IMR-90 (cell line): Measurements from ENCODE around the gene ZNRF3. TPM values are rescaled to one million over a fixed set of nuclear protein-coding genes. Genes with fewer than 3 reads are reported as not detected.

Experiments used
- ATAC-seq: fragments of 200-7000 bp; cut with Tn5 transposase; 2 replicates; pipeline ENCODE4 v1.9.1; 2020; ENCODE audit warnings: low read depth, mild to moderate bottlenecking, moderate library complexity
- BruUV-seq: library from RNA; stranded (reverse); fragments of 400-500 nt; replicated peaks from 2 replicates; lab custom pipeline; 2021; lab: Mats Ljungman, UMichigan
- CTCF ChIA-PET: fragments of 300-600 bp; formaldehyde crosslinking; extraction: SDS; loops from one replicate; lab custom pipeline; 2021; ENCODE audit warnings: antibody characterized with exemption; lab: Yijun Ruan, JAX
- POLR2A ChIA-PET: fragments of 300-600 bp; sonication (Branson Sonifier 250); formaldehyde crosslinking; loops from one replicate; lab custom pipeline; 2022; ENCODE audit warnings: antibody characterized with exemption; ENCODE audit not compliant: unreplicated experiment; lab: Charles Lee
- DNase-seq: peaks from one replicate; pipeline ENCODE4 v3.0.0; 2013
- H2AFZ ChIP-seq: replicated peaks from 2 replicates; pipeline ENCODE3; 2013; ENCODE audit warnings: low read length, mild to moderate bottlenecking; ENCODE audit not compliant: poor library complexity
- H2AK5ac ChIP-seq: 2 replicates; pipeline ENCODE4 v1.6.1; 2013; ENCODE audit warnings: low read depth, low read length, inconsistent platforms
- H2AK9ac ChIP-seq: replicated peaks from 2 replicates; pipeline ENCODE3; 2013; ENCODE audit warnings: mild to moderate bottlenecking, low read depth, low read length, moderate library complexity; ENCODE audit not compliant: poor library complexity
- H2BK120ac ChIP-seq: 2 replicates; pipeline ENCODE4 v1.6.1; 2013; ENCODE audit warnings: low read depth, low read length, inconsistent platforms
- H2BK15ac ChIP-seq: 3 replicates; pipeline ENCODE4 v1.6.1; 2013; ENCODE audit warnings: low read depth, low read length, inconsistent platforms
- H2BK20ac ChIP-seq: 2 replicates; pipeline ENCODE4 v1.6.1; 2013; ENCODE audit warnings: low read depth, mild to moderate bottlenecking, inconsistent platforms, low read length, moderate library complexity
- H2BK5ac ChIP-seq: 2 replicates; pipeline ENCODE4 v1.6.1; 2013; ENCODE audit warnings: mild to moderate bottlenecking, low read depth, low read length, inconsistent platforms; ENCODE audit not compliant: poor library complexity, severe bottlenecking
- H3K14ac ChIP-seq: replicated peaks from 2 replicates; pipeline ENCODE4 v1.6.1; 2013; ENCODE audit warnings: low read depth, low read length, inconsistent platforms
- H3K18ac ChIP-seq: 2 replicates; pipeline ENCODE4 v1.6.1; 2013; ENCODE audit warnings: low read depth, low read length, control low read depth
- H3K23ac ChIP-seq: 2 replicates; pipeline ENCODE4 v1.6.1; 2013; ENCODE audit warnings: low read depth, low read length, inconsistent platforms
- H3K27ac ChIP-seq: 2 replicates; pipeline ENCODE4 v1.5.1; 2013; ENCODE audit warnings: mild to moderate bottlenecking, control low read depth, low read length; ENCODE audit not compliant: insufficient read depth
- H3K27me3 ChIP-seq: 2 replicates; pipeline ENCODE4 v1.6.1; 2013; ENCODE audit warnings: low read length; ENCODE audit not compliant: control insufficient read depth, insufficient read depth
- H3K36me3 ChIP-seq: 2 replicates; pipeline ENCODE4 v1.6.1; 2013; ENCODE audit warnings: low read length, mixed read lengths; ENCODE audit not compliant: control insufficient read depth, insufficient read depth
- H3K4ac ChIP-seq: 2 replicates; pipeline ENCODE4 v1.6.1; 2013; ENCODE audit warnings: low read depth, low read length, inconsistent platforms
- H3K4me1 ChIP-seq: 2 replicates; pipeline ENCODE4 v1.6.1; 2013; ENCODE audit warnings: low read length, mixed read lengths; ENCODE audit not compliant: control insufficient read depth, insufficient read depth
- H3K4me2 ChIP-seq: 2 replicates; pipeline ENCODE4 v1.6.1; 2013; ENCODE audit warnings: low read depth, mild to moderate bottlenecking, control low read depth, low read length, moderate library complexity
- H3K4me3 ChIP-seq: 2 replicates; pipeline ENCODE4 v1.5.1; 2013; ENCODE audit warnings: low read depth, mild to moderate bottlenecking, control low read depth, low read length, moderate library complexity; ENCODE audit not compliant: insufficient read depth
- H3K56ac ChIP-seq: 2 replicates; pipeline ENCODE4 v1.6.1; 2013; ENCODE audit warnings: low read length, inconsistent platforms; ENCODE audit not compliant: insufficient read depth; ENCODE audit errors: extremely low read depth
- H3K79me1 ChIP-seq, 2 experiments: 2 replicates each; pipeline ENCODE4 v1.6.1; 2013; ENCODE audit warnings: low read length in 2 of 2, inconsistent platforms in 1 of 2, low read depth in 1 of 2
- H3K9ac ChIP-seq: 2 replicates; pipeline ENCODE4 v1.6.1; 2013; ENCODE audit warnings: low read depth, low read length, control low read depth
- H3K9me1 ChIP-seq: 2 replicates; pipeline ENCODE4 v1.6.1; 2013; ENCODE audit warnings: low read length, inconsistent platforms; ENCODE audit not compliant: insufficient read depth
- H3K9me3 ChIP-seq: 2 replicates; pipeline ENCODE4 v1.6.1; 2013; ENCODE audit warnings: low read length; ENCODE audit not compliant: control insufficient read depth, insufficient read depth
- H4K20me1 ChIP-seq: 2 replicates; pipeline ENCODE4 v1.6.1; 2013; ENCODE audit warnings: low read length, inconsistent platforms; ENCODE audit not compliant: insufficient read depth
- H4K5ac ChIP-seq: 2 replicates; pipeline ENCODE4 v1.6.1; 2013; ENCODE audit warnings: mild to moderate bottlenecking, low read depth, low read length, control low read depth
- H4K8ac ChIP-seq, 2 experiments: 2 replicates each; pipeline ENCODE4 v1.6.1; 2013; ENCODE audit warnings: low read depth in 2 of 2, low read length in 2 of 2, control low read depth in 1 of 2, inconsistent platforms in 1 of 2
- H4K91ac ChIP-seq: 2 replicates; pipeline ENCODE4 v1.6.1; 2013; ENCODE audit warnings: low read depth, low read length, inconsistent platforms; ENCODE audit not compliant: insufficient read depth
- CEBPB ChIP-seq: IDR thresholded peaks from 2 replicates; pipeline ENCODE4 v1.6.1; 2012; ENCODE audit warnings: low read depth, low read length, improper control_type of control experiment
- CTCF ChIP-seq: conservative IDR thresholded peaks from 2 replicates; pipeline ENCODE4 v1.5.1; 2012; ENCODE audit warnings: mild to moderate bottlenecking, low read depth, low read length, improper control_type of control experiment
- ELK1 ChIP-seq: fragments of 150-350 bp; IDR thresholded peaks from 2 replicates; pipeline ENCODE4 v1.6.1; 2016; ENCODE audit warnings: low read depth, mild to moderate bottlenecking, low read length, moderate library complexity, borderline replicate concordance
- MAZ ChIP-seq: IDR thresholded peaks from 2 replicates; pipeline ENCODE4 v1.6.1; 2012; ENCODE audit warnings: low read depth, mild to moderate bottlenecking, low read length, improper control_type of control experiment, moderate library complexity, borderline replicate concordance
- MXI1 ChIP-seq: IDR thresholded peaks from 2 replicates; pipeline ENCODE4 v1.6.1; 2012; ENCODE audit warnings: low read depth, mild to moderate bottlenecking, low read length, moderate library complexity, borderline replicate concordance
- POLR2A ChIP-seq: IDR thresholded peaks from 2 replicates; pipeline ENCODE4 v1.6.1; 2012; ENCODE audit warnings: mild to moderate bottlenecking, low read depth, low read length
- RCOR1 ChIP-seq: IDR thresholded peaks from 2 replicates; pipeline ENCODE4 v1.6.1; 2012; ENCODE audit warnings: mild to moderate bottlenecking, low read length, improper control_type of control experiment; ENCODE audit not compliant: insufficient replicate concordance
- SMC3 ChIP-seq: fragments of 150-350 bp; IDR thresholded peaks from 2 replicates; pipeline ENCODE4 v1.6.1; 2016; ENCODE audit warnings: low read depth, mild to moderate bottlenecking, antibody characterized with exemption, low read length, moderate library complexity
- WGBS, 2 experiments: methylation state at CpG; one replicate each; pipeline versions ENCODE4 v1.1.5 to v1.1.7; 2013; ENCODE audit warnings: missing lambda C conversion rate in 2 of 2; ENCODE audit not compliant: insufficient read length in 1 of 2; ENCODE audit errors: extremely low coverage in 2 of 2; 5-methylcytosine and 5-hydroxymethylcytosine counted together
- dilution Hi-C: fragments of 300-500 bp; cut with HindIII; formaldehyde crosslinking; loops from one replicate; pipeline ENCODE4 v1.14.3; 2018; ENCODE audit warnings: low sequenced_read_pairs; ENCODE audit not compliant: unreplicated experiment
- in situ Hi-C: fragments of 300-500 bp; cut with MboI; formaldehyde crosslinking; loops from 3 replicates; pipeline ENCODE4 v1.14.3; 2019; ENCODE audit warnings: low sequenced_read_pairs, inconsistent platforms, mixed read lengths
- intact Hi-C: fragments of 100-400 bp; cut with micrococcal nuclease; formaldehyde crosslinking; loops from 2 replicates; pipeline ENCODE4 v1.10.0; 2022
- polyA plus RNA-seq, 3 experiments: library from polyadenylated mRNA; depleted of rRNA; stranded (reverse); fragments of >200 nt; gene quantifications; 2 replicates each; pipeline ENCODE4 v1.2.3, GENCODE V29; 2012; ENCODE audit warnings: low replicate concordance in 1 of 3
- total RNA-seq: library from RNA; depleted of rRNA; stranded (reverse); fragments of >200 nt; gene quantifications from 2 replicates; pipeline ENCODE4 v1.2.3, GENCODE V29; 2012

Gene ZNRF3
- total and polyA plus RNA-seq, 2 of the 4 experiments (the other 2 are of a cell fraction), result 1.4 to 2.4 TPM

GRCh38 chr22:28923826-28924732, 40.7 kb downstream of the ZNRF3 start:
- no peak overlapping the region for H3K27ac ChIP-seq
- no peaks in the 10 kb centered on the region for H3K27me3 ChIP-seq
- peaks cover 14% of the 10 kb centered on the region in 2 experiments; a peak in 3 of 4 replicates for H3K79me1 ChIP-seq
- no peaks in the 10 kb centered on the region for H3K9me3 ChIP-seq
- DNase-seq (no peak), ATAC-seq (no peak)
- no peak overlapping the region for H4K91ac ChIP-seq
- no peak overlapping the region for H3K14ac ChIP-seq
- intact Hi-C loops (no loop called here), dilution Hi-C loops (no loop called here), in situ Hi-C loops (no loop called here)
- H3K4ac ChIP-seq, result no peak overlapping the region
- TF ChIP-seq SMC3, result no peak
- TF ChIP-seq RCOR1, result no peak
- TF ChIP-seq CEBPB, result no peak
- no peak for TF ChIP-seq POLR2A
- no peak for TF ChIP-seq MXI1
- TF ChIP-seq CTCF, result no peak
- no peak for TF ChIP-seq MAZ
- no peak for TF ChIP-seq ELK1
- H3K9me1 ChIP-seq, result peaks cover 3% of the 10 kb centered on the region; the same call in 1 of the 2 replicates
- no peak overlapping the region for H4K5ac ChIP-seq
- no peaks in the 10 kb centered on the region for H3K36me3 ChIP-seq
- no peaks in the 10 kb centered on the region for H3K4me1 ChIP-seq
- no TSS peak for BruUV-seq
- no peak overlapping the region for H2BK15ac ChIP-seq
- no peaks in the 10 kb centered on the region for H4K20me1 ChIP-seq
- no peak overlapping the region for H2BK5ac ChIP-seq
- no peak overlapping the region for H2AK9ac ChIP-seq
- H3K18ac ChIP-seq, result no peak overlapping the region
- H3K4me2 ChIP-seq, result no peak overlapping the region
- H4K8ac ChIP-seq, result no peak overlapping the region
- no peak overlapping the region for H2AFZ ChIP-seq
- 36% methylated on average over 5 of the region's 24 CpGs; no CpG with 5 or more reads in 1 of the 2 experiments for WGBS, 2 experiments
- no peak overlapping the region for H3K4me3 ChIP-seq
- H2AK5ac ChIP-seq, result no peak overlapping the region
- no peak overlapping the region for H3K23ac ChIP-seq
- H3K9ac ChIP-seq, result no peak overlapping the region
- ChIA-PET POLR2A (no interaction called here), CTCF (no interaction called here)
- no peak overlapping the region for H2BK120ac ChIP-seq
- no peak overlapping the region for H3K56ac ChIP-seq
- H2BK20ac ChIP-seq, result no peak overlapping the region
